Cardiac muscle cell (in vitro differentiated cells and primary cell): ENCODE data around the gene C6orf120. TPM values are rescaled to one million over a fixed set of nuclear protein-coding genes. Genes with fewer than 3 reads are reported as not detected.

Experiments
- DNase-seq, 2 donors: peaks; one replicate each; pipeline versions ENCODE4 v3.0.0 to v3.0.0-alpha.2; 2010 to 2017; ENCODE audit warnings: low read depth in 1 of 2, low spot score in 1 of 2
- H3K27ac ChIP-seq: fragments of 200-600 bp; sonication (generic); 2 replicates; pipeline ENCODE4 v1.5.1; 2016
- H3K27me3 ChIP-seq: fragments of 200-600 bp; sonication (generic); 2 replicates; pipeline ENCODE4 v1.6.0; 2016; ENCODE audit warnings: control low read depth
- H3K36me3 ChIP-seq: fragments of 200-600 bp; sonication (generic); 2 replicates; pipeline ENCODE4 v1.5.1; 2016; ENCODE audit warnings: control low read depth
- H3K4me1 ChIP-seq: fragments of 200-600 bp; sonication (generic); 2 replicates; pipeline ENCODE4 v1.8.1; 2017; ENCODE audit warnings: low read depth, mild to moderate bottlenecking, mixed run types
- H3K4me3 ChIP-seq: fragments of 200-600 bp; sonication (generic); 2 replicates; pipeline ENCODE4 v1.5.1; 2016; ENCODE audit warnings: mild to moderate bottlenecking
- H3K9me3 ChIP-seq: fragments of 200-600 bp; sonication (generic); 2 replicates; pipeline ENCODE4 v1.5.1; 2017; ENCODE audit warnings: low read depth, mild to moderate bottlenecking, control low read depth
- polyA plus RNA-seq: library from polyadenylated mRNA; unstranded; fragments of >200 nt; fragmentation: Nextera tagmentation; extraction: Ambion mirVana; gene quantifications from 2 replicates; pipeline ENCODE4 v1.2.1, GENCODE V29; 2016
- total RNA-seq: library from RNA; depleted of rRNA; stranded (reverse); fragments of >200 nt; gene quantifications from 2 replicates; pipeline ENCODE4 v1.2.3, GENCODE V29; 2016
- TF ChIP-seq, protein P1 (sequence below): IDR thresholded peaks from 2 replicates; pipeline ENCODE4 v1.5.1; 2012; ENCODE audit warnings: low read depth, mild to moderate bottlenecking, low read length

C6orf120 gene
- total and polyA plus RNA-seq, 2 experiments from 2014 or later = 27.5 to 58.4 TPM

DNA sequence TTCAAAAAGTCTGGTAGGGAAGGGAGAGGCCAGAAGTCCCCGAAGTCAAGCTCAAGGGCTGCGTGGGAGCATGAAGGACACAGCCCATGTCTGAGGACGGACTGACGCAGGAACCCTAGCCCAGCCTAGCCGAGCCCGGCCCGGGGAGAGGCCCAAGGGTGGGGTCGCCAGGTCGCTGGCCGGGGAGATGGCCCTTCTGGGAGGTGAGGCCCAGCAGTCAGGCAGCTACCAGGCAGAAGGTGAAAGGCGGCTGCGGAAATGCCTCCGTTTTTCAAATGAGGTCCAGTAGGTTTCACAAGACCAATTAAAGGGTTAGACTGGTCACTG, 44.7 kb upstream of the C6orf120 start:
- H3K4me3 ChIP-seq = no peak overlapping the region
- DNase-seq = no peak
- no peaks in the 10 kb centered on the region for H3K4me1 ChIP-seq
- TF ChIP-seq, protein P1, sequence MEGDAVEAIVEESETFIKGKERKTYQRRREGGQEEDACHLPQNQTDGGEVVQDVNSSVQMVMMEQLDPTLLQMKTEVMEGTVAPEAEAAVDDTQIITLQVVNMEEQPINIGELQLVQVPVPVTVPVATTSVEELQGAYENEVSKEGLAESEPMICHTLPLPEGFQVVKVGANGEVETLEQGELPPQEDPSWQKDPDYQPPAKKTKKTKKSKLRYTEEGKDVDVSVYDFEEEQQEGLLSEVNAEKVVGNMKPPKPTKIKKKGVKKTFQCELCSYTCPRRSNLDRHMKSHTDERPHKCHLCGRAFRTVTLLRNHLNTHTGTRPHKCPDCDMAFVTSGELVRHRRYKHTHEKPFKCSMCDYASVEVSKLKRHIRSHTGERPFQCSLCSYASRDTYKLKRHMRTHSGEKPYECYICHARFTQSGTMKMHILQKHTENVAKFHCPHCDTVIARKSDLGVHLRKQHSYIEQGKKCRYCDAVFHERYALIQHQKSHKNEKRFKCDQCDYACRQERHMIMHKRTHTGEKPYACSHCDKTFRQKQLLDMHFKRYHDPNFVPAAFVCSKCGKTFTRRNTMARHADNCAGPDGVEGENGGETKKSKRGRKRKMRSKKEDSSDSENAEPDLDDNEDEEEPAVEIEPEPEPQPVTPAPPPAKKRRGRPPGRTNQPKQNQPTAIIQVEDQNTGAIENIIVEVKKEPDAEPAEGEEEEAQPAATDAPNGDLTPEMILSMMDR = no peak
- H3K27ac ChIP-seq = no peak overlapping the region
- peaks cover 6% of the 10 kb centered on the region for H3K36me3 ChIP-seq
- no peaks in the 10 kb centered on the region for H3K27me3 ChIP-seq
- H3K9me3 ChIP-seq = no peaks in the 10 kb centered on the region

DNA sequence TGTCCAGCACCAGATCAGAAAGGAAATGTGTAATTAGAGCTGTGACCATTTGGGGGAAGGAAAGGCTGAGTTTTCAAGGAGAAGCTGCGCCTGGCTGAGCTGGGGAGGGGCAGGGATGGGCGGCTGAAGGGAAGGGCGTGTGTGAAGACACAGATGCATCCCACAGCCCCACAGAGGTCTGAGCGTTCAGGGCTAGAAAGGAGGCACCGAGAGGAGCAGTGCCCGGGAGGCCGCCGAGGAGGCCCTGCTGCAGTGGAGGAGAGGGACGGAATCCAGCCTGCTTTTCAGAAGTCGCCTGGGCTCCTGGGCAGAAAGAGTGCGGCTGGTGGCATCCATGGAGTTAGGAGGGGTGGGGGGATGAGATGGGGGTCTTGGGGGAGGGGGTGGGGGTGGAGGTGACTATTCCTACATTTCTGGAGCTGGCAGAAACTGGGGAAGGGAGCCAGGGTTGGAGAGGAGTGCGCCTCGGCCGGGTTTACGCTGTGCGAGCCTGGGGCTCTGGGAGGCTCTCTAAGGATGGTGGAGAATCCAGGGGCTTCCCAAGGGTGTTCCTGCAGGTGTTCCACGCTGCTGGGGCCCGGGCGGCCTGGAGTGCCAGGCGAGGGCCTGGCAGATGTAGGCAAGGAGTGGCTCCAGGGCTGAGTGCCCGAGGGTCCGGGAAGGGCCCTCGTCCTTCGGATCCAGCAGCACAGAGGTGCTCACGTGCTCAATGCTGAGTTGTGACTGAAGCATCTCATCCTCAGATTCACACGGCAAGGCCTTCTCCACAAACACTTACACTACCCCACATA, 41.9 kb upstream of the C6orf120 start:
- no peaks in the 10 kb centered on the region for H3K4me1 ChIP-seq
- no peak overlapping the region for H3K27ac ChIP-seq
- no peaks in the 10 kb centered on the region for H3K27me3 ChIP-seq
- peaks cover 7% of the 10 kb centered on the region for H3K36me3 ChIP-seq
- TF ChIP-seq, protein P1 = no peak
- H3K9me3 ChIP-seq = no peaks in the 10 kb centered on the region
- no peak overlapping the region for H3K4me3 ChIP-seq
- DNase-seq = no peak

DNA sequence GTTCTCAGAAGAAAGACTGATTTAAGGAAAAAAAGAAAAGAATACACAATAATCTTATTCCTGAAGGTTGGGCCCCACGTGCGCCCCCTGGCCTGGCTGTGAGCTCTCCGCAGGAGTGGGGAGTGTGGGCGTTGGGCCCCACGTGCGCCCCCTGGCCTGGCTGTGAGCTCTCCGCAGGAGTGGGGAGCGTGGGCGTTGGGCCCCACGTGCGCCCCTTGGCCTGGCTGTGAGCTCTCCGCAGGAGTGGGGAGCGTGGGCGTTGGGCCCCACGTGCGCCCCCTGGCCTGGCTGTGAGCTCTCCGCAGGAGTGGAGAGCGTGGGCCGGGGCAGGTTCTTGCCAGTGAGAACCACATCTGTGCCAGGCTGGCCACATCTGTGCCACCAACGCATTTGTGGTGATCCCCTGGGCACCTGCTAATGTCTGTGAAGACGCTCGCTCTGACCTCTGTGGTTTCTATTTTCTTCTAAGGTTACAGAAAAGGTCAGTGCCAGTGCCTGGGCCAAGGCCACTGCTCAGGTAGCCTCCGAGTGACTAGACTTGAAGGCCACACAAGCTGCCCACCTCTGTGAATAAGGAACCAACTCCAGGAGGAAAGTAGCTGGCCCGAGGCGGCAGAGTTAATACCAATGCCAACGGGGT, 41.1 kb upstream of the C6orf120 start:
- Histone ChIP-seq H3K27ac (no peak overlapping the region), H3K4me1 (no peaks in the 10 kb centered on the region), H3K27me3 (no peaks in the 10 kb centered on the region), H3K4me3 (no peak overlapping the region), H3K9me3 (no peaks in the 10 kb centered on the region), H3K36me3 (peaks cover 7% of the 10 kb centered on the region)
- TF ChIP-seq, protein P1 = no peak
- no peak for DNase-seq

DNA sequence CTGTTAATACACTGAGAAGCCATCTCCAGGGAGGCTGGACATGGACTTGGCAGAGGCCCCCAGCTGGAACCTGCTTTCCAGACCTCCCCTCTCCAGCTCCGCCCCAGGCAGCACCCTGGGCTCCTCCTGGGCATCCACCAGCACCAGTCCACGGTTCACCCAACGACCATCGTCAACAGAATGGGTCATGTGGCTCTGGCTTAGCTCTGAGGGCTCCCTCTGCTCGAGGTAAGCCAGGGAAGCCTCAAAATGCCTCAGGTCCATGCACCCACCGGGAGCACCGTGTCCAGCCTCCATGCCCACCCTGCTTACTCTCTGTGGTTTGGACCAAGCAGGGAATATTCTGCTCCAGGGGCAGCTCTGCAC, 40.6 kb upstream of the C6orf120 start:
- TF ChIP-seq, protein P1 = no peak
- Histone ChIP-seq H3K27me3 (no peaks in the 10 kb centered on the region), H3K4me1 (no peaks in the 10 kb centered on the region), H3K9me3 (no peaks in the 10 kb centered on the region), H3K4me3 (no peak overlapping the region), H3K36me3 (peaks cover 7% of the 10 kb centered on the region), H3K27ac (no peak overlapping the region)
- no peak for DNase-seq

DNA sequence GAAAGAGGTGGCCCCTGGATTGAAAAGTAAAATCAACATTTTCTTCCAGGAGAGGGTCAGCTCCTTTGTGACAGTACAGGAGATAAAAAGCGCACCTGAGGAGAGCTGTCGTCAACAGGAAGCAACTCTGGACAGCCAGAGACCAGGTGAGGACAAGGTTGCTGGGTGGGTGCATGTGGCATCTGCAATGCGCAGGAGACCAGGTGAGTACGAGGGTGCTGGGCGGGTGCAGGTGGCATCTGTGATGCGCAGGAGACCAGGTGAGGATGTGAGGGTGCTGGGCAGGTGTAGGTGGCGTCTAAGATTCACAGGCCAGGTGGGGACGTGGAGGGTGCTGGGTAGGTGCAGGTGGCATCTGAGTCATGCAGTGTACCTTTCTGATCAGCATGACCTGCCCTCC, 38.5 kb upstream of the C6orf120 start:
- H3K4me3 ChIP-seq = no peak overlapping the region
- H3K36me3 ChIP-seq = peaks cover 11% of the 10 kb centered on the region
- TF ChIP-seq, protein P1 = no peak
- H3K9me3 ChIP-seq = no peaks in the 10 kb centered on the region
- H3K4me1 ChIP-seq = no peaks in the 10 kb centered on the region
- H3K27ac ChIP-seq = no peak overlapping the region
- no peaks in the 10 kb centered on the region for H3K27me3 ChIP-seq
- DNase-seq = no peak
